AML-193 (cell line): Measurements from ENCODE around the gene JAK3.
"Not testable (repeated sequence)": the region's sequence is repeated elsewhere in the genome, so short reads cannot be mapped to it uniquely, and the experiment has no call there.

Experiments used
- DNase-seq, 2 experiments: peaks; one replicate each; lab custom pipeline; 2025; lab: John Stamatoyannopoulos, UW

Gene JAK3

DNA sequence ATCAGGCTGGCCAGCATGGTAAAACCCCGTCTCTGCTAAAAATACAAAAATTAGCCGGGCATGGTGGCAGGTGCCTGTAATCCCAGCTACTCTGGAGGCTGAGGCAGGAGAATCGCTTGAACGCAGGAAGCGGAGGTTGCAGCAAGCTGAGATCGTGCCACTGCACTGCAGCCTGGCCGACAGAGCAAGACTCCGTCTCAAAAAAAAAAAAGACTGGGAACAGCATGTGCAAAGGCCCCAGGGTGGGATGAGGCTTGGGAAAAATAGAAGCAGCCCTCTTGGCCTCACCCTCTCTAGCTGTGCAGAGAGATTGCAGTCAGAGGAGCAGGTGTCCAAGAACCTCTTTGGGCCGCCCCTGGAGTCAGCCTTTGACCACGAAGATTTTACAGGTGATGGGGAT, 69.9 kb downstream of the JAK3 start:
- not testable (repeated sequence) for DNase-seq

DNA sequence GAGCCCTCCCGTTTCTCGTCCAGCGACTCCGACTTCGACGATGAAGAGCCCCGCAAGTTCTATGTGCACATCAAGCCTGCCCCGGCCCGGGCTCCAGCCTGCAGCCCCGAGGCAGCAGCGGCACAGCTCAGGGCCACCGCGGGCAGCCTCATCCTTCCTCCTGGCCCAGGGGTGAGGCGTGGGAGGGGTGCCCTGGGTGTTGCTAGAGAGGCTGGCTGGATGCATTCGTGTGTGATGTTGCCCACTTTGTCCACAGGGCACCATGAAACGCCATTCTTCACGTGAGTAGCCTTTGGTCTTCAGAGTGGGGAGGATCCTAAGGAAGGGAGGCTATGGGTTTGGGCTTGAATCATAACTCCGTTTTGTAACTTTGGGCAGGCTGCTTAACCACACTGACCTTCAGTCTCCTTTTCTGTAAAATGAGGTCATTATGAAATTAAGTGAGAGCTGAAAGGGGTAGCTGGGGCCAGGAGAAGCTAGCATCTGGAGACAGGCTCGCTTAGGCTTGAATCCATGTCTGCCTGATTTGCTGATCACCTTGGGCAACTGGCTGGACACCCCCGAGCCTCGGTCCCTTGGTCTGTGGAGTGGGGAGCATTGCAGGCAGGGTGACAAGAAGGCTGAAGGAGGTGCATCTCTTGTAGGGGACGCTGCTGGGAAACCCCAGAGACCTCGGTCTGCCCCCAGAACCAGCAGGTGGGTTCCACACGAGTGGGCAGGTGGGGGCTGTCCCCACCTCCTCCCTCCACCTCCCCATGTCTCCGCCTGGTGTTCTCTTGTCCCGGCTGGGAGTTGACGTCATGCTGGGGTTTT, 71.6 kb downstream of the JAK3 start:
- no peak for DNase-seq

- peak; percentile 28 to 42 for DNase-seq
Measured at GRCh38 chr19:17775245-17775927, 72.4 kb downstream of the JAK3 start.
